Heart left ventricle (tissue), 16 donors: Measurements from ENCODE around the gene UNC13C. TPM values are rescaled to one million over a fixed set of nuclear protein-coding genes. Genes with fewer than 3 reads are reported as not detected.

Experiments
- ATAC-seq, 4 donors: fragments of 200-7000 bp; cut with Tn5 transposase; one replicate each; pipeline ENCODE4 v1.9.1; 2020 to 2022; ENCODE audit warnings: moderate library complexity in 4 of 4, mild to moderate bottlenecking in 3 of 4, moderate number of reproducible peaks in 1 of 4
- DNase-seq, 5 donors: peaks; one replicate each; pipeline ENCODE4 v3.0.0-alpha.2; 2020
- H3K27ac ChIP-seq, 12 donors: fragments of 200-600 bp; sonication (generic) in 4 of 12; one replicate each; pipeline versions ENCODE4 v1.5.0 to v1.8.0; 2016 to 2022; ENCODE audit warnings: mild to moderate bottlenecking in 2 of 12
- H3K27me3 ChIP-seq, 9 donors: fragments of 200-600 bp; sonication (generic) in 2 of 9; one replicate each; pipeline versions ENCODE4 v1.5.1 to v1.8.0; 2016 to 2022; ENCODE audit warnings: mild to moderate bottlenecking in 3 of 9
- H3K36me3 ChIP-seq, 9 donors: fragments of 200-600 bp; sonication (generic) in 2 of 9; one replicate each; pipeline versions ENCODE4 v1.5.0 to v1.8.0; 2018 to 2022; ENCODE audit warnings: mild to moderate bottlenecking in 2 of 9
- H3K4me1 ChIP-seq, 12 donors: fragments of 200-600 bp; sonication (generic) in 4 of 12; one replicate each; pipeline versions ENCODE4 v1.5.0 to v1.8.0; 2016 to 2022; ENCODE audit warnings: mild to moderate bottlenecking in 3 of 12
- H3K4me3 ChIP-seq, 12 donors: fragments of 200-600 bp; sonication (generic) in 4 of 12; one replicate each; pipeline versions ENCODE4 v1.5.0 to v1.8.0; 2017 to 2022; ENCODE audit warnings: mild to moderate bottlenecking in 9 of 12, moderate library complexity in 4 of 12
- H3K9me3 ChIP-seq, 12 donors: fragments of 200-600 bp; sonication (generic) in 4 of 12; one replicate each; pipeline versions ENCODE4 v1.5.0 to v1.8.0; 2016 to 2022; ENCODE audit warnings: mild to moderate bottlenecking in 1 of 12
- POLR2A ChIP-seq, 2 donors: fragments of 450-650 bp; IDR thresholded peaks; one replicate each; pipeline ENCODE4 v1.6.1; 2017; ENCODE audit warnings: antibody characterized with exemption in 2 of 2, mild to moderate bottlenecking in 2 of 2, moderate library complexity in 2 of 2
- WGBS, 4 donors: extraction: QIAGEN DNeasy Blood & Tissue Kit in 2 of 4; methylation state at CpG; one replicate each; pipeline versions ENCODE4 v1.1.5 to v1.1.7; 2013 to 2018; 5-methylcytosine and 5-hydroxymethylcytosine counted together
- intact Hi-C, 10 donors: fragments of 100-400 bp; cut with DNase I; formaldehyde crosslinking; loops; one replicate each; pipeline versions ENCODE4 v1.11.1 to v1.14.2; 2022
- polyA plus RNA-seq, 2 donors: library from polyadenylated mRNA; stranded (reverse); fragments of 200-250 nt; gene quantifications; one replicate each; pipeline ENCODE4 v1.2.3, GENCODE V29; 2013
- total RNA-seq, 9 donors: library from RNA; depleted of rRNA in 2 of 9; stranded (reverse); fragments of >200 nt in 2 of 9; fragmentation: NEBNext Ultra II Directional in 3 of 9; extraction: Animal tissue kit (Norgen Biotek cat#: 25700) in 3 of 9; gene quantifications; one replicate each; pipeline versions ENCODE4 v1.1.0 to v1.2.4, GENCODE V29; 2016 to 2023
- TF ChIP-seq, protein P1 (sequence below), 12 donors: fragments of 200-600 bp; sonication (generic) in 4 of 12; IDR thresholded peaks; one replicate each; pipeline versions ENCODE4 v1.5.0 to v1.8.0; 2018 to 2022; ENCODE audit warnings: antibody characterized with exemption in 12 of 12, mild to moderate bottlenecking in 5 of 12
- donor health status: ischemic (EF 13 %, LVEDD 7.1; RV severe dilation, severe dysfunction).
- donor health status: healthy with polysubstance abuse.
- donor health status: DM: no; HTN: yes; CAD: no.
- donor health status: DM: no; HTN: no; CAD: no.
- donor health status: ischemic (EF 25% LVEDD 6.9; RV normal size, moderate dysfunction).
- donor health status: ischemic (EF 25% LVEDD 5.7; RV mildly dilated, moderate dysfunction).
- donor health status: healthy.
- donor health status: DM: yes; HTN: yes; CAD: no.
- donor health status: ischemic (EF 35%, LVEDD 5.7; RV mildly dilated, moderate dysfunction).
- donor health status: nonischemic (EF 11% LVEDD 7.7; RV severe dilation, severe dysfunction).
- donor health status: DM: yes; HTN: yes; CAD: no.
- donor health status: PGD.
- donor health status: ischemic (EF 29% LVEDD 5.4; RV normal size, mild dysfunction).
- donor health status: nonischemic (EF 23%, LVEDD 6.1; RV moderate dilation, normal function).

Gene UNC13C
- total and polyA plus RNA-seq, 11 donors: 0.07 to 0.71 (median 0.39) TPM; not detected in 5

DNA sequence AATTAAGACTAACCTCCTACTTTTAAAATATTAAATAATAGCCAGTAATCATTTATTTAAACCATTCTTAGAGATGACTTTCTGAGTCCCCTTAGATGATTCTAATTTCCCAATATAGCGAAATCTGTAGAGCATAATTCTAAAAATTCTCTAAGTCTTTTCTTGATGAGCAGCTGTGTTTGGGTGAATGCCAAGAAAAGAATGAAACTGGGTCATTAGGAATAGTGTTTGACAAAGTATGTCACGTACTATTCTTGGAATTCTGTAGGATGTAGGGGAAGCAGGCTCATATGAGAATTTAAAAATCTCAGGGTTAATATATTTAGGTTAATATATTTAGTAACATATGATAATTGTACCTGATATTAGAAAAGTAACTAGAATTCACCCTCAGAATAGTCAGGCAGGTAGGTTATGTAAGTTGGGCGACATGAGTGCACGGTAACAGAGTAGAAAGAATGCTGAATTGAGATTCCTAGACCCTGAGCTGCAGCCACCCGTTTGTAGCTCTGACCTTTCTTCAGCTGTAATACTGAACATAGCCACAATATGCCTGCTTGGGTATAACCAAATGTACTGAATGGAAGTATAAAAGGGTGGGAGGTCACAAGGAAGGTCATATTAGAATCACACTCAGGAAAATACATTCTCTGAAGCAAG lies 524.3 kb downstream of the UNC13C start:
- ATAC-seq (no peak), DNase-seq (no peak)
- no peaks in the 10 kb centered on the region for H3K9me3 ChIP-seq
- no peaks in the 10 kb centered on the region for H3K4me1 ChIP-seq
- intact Hi-C loops: loop anchor here in 1 of 10 donors (10.0 kb wide), 1 partner anchor 62 kb away; no protein-coding TSS in a partner anchor
- no peaks in the 10 kb centered on the region for H3K36me3 ChIP-seq
- no peak overlapping the region for H3K27ac ChIP-seq
- WGBS, 4 donors: 24 to 42% (median 37%) methylated on average over 5 of the region's 5 CpGs
- no peak overlapping the region for H3K4me3 ChIP-seq
- no peaks in the 10 kb centered on the region for H3K27me3 ChIP-seq
- TF ChIP-seq, protein P1, sequence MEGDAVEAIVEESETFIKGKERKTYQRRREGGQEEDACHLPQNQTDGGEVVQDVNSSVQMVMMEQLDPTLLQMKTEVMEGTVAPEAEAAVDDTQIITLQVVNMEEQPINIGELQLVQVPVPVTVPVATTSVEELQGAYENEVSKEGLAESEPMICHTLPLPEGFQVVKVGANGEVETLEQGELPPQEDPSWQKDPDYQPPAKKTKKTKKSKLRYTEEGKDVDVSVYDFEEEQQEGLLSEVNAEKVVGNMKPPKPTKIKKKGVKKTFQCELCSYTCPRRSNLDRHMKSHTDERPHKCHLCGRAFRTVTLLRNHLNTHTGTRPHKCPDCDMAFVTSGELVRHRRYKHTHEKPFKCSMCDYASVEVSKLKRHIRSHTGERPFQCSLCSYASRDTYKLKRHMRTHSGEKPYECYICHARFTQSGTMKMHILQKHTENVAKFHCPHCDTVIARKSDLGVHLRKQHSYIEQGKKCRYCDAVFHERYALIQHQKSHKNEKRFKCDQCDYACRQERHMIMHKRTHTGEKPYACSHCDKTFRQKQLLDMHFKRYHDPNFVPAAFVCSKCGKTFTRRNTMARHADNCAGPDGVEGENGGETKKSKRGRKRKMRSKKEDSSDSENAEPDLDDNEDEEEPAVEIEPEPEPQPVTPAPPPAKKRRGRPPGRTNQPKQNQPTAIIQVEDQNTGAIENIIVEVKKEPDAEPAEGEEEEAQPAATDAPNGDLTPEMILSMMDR (IDR thresholded peaks at IDR 0.05): no peak

DNA sequence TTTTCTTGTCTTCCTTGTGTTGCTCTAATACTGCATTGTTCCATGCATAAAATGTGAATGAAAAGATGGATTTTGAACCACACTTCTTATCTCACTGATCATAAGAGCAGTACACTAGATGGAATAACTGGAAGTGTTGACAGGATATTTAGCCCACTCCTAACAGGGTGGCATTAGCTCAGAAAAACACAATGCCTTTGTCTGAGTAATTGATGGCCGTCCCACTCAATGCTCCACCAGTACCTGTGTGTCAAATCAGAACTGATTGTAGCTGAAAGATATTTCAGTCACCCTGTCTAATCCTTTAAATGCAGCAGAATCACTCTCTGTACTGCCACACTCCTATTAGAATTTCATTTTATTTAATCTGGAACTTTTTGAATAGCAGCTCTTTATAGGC lies 526.5 kb downstream of the UNC13C start:
- ATAC-seq (no peak), DNase-seq (no peak)
- TF ChIP-seq POLR2A (IDR thresholded peaks at IDR 0.05): no peak
- TF ChIP-seq, protein P1 (IDR thresholded peaks at IDR 0.05): no peak
- Histone ChIP-seq H3K27me3 (no peaks in the 10 kb centered on the region), H3K4me1 (no peaks in the 10 kb centered on the region), H3K4me3 (no peak overlapping the region), H3K27ac (no peak overlapping the region), H3K36me3 (no peaks in the 10 kb centered on the region), H3K9me3 (no peaks in the 10 kb centered on the region)
- intact Hi-C loops: loop anchor here in 1 of 10 donors (10.0 kb wide), 1 partner anchor 60 kb away; no protein-coding TSS in a partner anchor
- 76 to 95% (median 81%) methylated on average over 1 of the region's 1 CpG for WGBS, 4 donors

DNA sequence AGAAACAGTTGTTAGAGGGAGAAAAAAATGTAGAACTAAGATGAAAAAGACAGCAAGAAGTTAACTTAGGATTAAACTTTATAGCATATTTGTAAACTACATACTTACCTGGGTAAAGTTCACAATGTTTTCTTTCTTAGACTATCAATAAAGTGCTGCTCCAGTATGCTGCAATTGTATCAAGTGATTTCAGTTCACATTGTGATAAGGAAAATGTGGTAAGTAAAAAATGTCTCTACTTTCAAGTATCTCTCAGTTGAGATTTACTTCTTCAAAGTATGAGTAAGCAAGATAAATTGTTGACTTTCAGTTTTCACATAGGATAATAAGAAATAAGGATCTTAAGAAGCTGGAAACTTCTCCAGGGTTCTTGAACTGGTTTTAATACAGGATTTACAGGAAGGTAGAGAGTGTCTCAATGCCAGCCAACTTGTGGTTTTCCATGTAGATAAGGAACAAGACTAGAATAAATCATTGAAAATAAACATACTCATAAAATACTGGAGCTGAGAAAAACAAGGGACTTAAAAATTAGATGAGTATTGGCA lies 528.8 kb downstream of the UNC13C start:
- intact Hi-C loops: loop anchor here in 1 of 10 donors (10.0 kb wide), 1 partner anchor 58 kb away; no protein-coding TSS in a partner anchor
- Histone ChIP-seq H3K36me3 (no peaks in the 10 kb centered on the region), H3K27ac (no peak overlapping the region), H3K27me3 (no peaks in the 10 kb centered on the region), H3K9me3 (no peaks in the 10 kb centered on the region), H3K4me1 (no peaks in the 10 kb centered on the region), H3K4me3 (no peak overlapping the region)
- ATAC-seq (no peak), DNase-seq (no peak)
- TF ChIP-seq POLR2A (IDR thresholded peaks at IDR 0.05): no peak
- TF ChIP-seq, protein P1 (IDR thresholded peaks at IDR 0.05): no peak

DNA sequence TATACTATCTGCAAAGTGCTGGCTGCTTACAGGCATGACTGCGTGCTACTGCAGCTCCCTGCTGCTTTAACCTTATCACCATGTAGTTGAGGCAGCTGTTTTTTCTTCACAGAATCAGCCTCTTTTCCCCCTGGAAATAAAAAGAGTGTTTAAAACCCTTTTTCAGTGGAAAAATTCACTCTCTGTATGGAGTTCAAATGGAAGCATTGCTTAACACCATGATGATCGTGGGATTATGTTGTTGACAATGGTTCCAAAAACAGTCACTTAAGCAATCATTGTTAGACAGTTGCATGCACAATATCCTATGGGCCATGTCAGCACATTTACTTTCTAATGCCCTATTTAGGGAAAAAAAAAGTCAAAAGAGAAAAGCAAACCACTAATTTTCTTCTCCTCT lies 536.4 kb downstream of the UNC13C start:
- TF ChIP-seq POLR2A (IDR thresholded peaks at IDR 0.05): no peak
- TF ChIP-seq, protein P1 (IDR thresholded peaks at IDR 0.05): no peak
- Histone ChIP-seq H3K27me3 (no peaks in the 10 kb centered on the region), H3K36me3 (no peaks in the 10 kb centered on the region), H3K4me1 (peaks cover 0 to 10% (median 0%) of the 10 kb centered on the region in 12 donors), H3K9me3 (no peaks in the 10 kb centered on the region), H3K27ac (no peak overlapping the region), H3K4me3 (no peak overlapping the region)
- no peak for ATAC-seq
- no peak for DNase-seq
- intact Hi-C loops: no loop called here
- 62 to 70% (median 67%) methylated on average over 2 of the region's 2 CpGs for WGBS, 4 donors
